Endothelial cell of umbilical vein (primary cell): Measurements from ENCODE around the gene LGALS1. TPM values are rescaled to one million over a fixed set of nuclear protein-coding genes. Genes with fewer than 3 reads are reported as not detected.
"Not testable (repeated sequence)": the region's sequence is repeated elsewhere in the genome, so short reads cannot be mapped to it uniquely, and the experiment has no call there.

Experiments used
- BruUV-seq: library from RNA; stranded (reverse); fragments of 400-500 nt; replicated peaks from 2 replicates; lab custom pipeline; 2021; lab: Mats Ljungman, UMichigan
- CTCF ChIA-PET: fragments of 300-600, 350-600 bp; sonication (Branson Sonifier 250); formaldehyde crosslinking; loops from one replicate; lab custom pipeline; 2021; ENCODE audit warnings: antibody characterized with exemption, inconsistent platforms; lab: Charles Lee
- POLR2A ChIA-PET: fragments of 300-600, 350-600 bp; sonication (Branson Sonifier 250); formaldehyde crosslinking; loops from one replicate; lab custom pipeline; 2021; ENCODE audit warnings: antibody characterized with exemption, inconsistent platforms; lab: Charles Lee
- DNase-seq: peaks from one replicate; pipeline ENCODE4 v3.0.0-alpha.2; 2011; ENCODE audit warnings: low read depth, low spot score
- FAIRE-seq: peaks from 2 replicates; lab custom pipeline; 2011; peaks lifted over from hg19 to GRCh38; lab: Jason Lieb, UNC
- H2AFZ ChIP-seq: 2 replicates; pipeline ENCODE4 v1.6.0; 2012; ENCODE audit warnings: low read depth, low read length, control low read depth, inconsistent platforms
- H3K27ac ChIP-seq: 2 replicates; pipeline ENCODE4 v1.5.1; 2011; ENCODE audit warnings: low read depth, mild to moderate bottlenecking, control low read depth, low read length, moderate library complexity; ENCODE audit not compliant: insufficient read depth
- H3K27me3 ChIP-seq, 2 experiments: 2 replicates each; pipeline versions ENCODE4 v1.6.0 to v1.6.1; 2011; ENCODE audit warnings: low read length in 2 of 2, mixed read lengths in 1 of 2; ENCODE audit not compliant: control insufficient read depth in 2 of 2, insufficient read depth in 2 of 2
- H3K36me3 ChIP-seq, 2 experiments: 2 replicates in 1 of 2; 3 replicates in 1 of 2; pipeline ENCODE4 v1.5.1; 2011; ENCODE audit warnings: low read length in 2 of 2, mild to moderate bottlenecking in 1 of 2, moderate library complexity in 1 of 2; ENCODE audit not compliant: control insufficient read depth in 2 of 2, insufficient read depth in 2 of 2; ENCODE audit errors: extremely low read depth in 1 of 2
- H3K4me1 ChIP-seq: 3 replicates; pipeline ENCODE4 v1.5.1; 2011; ENCODE audit warnings: mild to moderate bottlenecking, low read length; ENCODE audit not compliant: control insufficient read depth, insufficient read depth; ENCODE audit errors: extremely low read depth
- H3K4me2 ChIP-seq: 2 replicates; pipeline ENCODE4 v1.6.1; 2011; ENCODE audit warnings: low read length, control low read depth, mixed read lengths; ENCODE audit not compliant: insufficient read depth
- H3K4me3 ChIP-seq, 3 experiments: fragments of 200-600 bp in 1 of 3; sonication (generic), shearing (Covaris generic) in 1 of 3; replicated peaks in 1 of 3; 2 replicates each; pipeline ENCODE4 v1.5.1; 2011 to 2016; ENCODE audit warnings: control low read depth in 3 of 3, low read length in 3 of 3, mild to moderate bottlenecking in 2 of 3, inconsistent platforms in 1 of 3, low read depth in 1 of 3, moderate library complexity in 1 of 3; ENCODE audit not compliant: insufficient read depth in 1 of 3
- H3K79me2 ChIP-seq: 2 replicates; pipeline ENCODE4 v1.6.0; 2012; ENCODE audit warnings: low read length, inconsistent platforms; ENCODE audit not compliant: control insufficient read depth, insufficient read depth
- H3K9ac ChIP-seq: replicated peaks from 2 replicates; pipeline ENCODE3; 2011; ENCODE audit warnings: low read length, control low read depth; ENCODE audit not compliant: insufficient read depth; ENCODE audit errors: extremely low read depth
- H3K9me1 ChIP-seq: replicated peaks from 3 replicates; pipeline ENCODE4 v1.6.0; 2011; ENCODE audit warnings: mild to moderate bottlenecking, low read length; ENCODE audit not compliant: control insufficient read depth, insufficient read depth; ENCODE audit errors: extremely low read depth
- H3K9me3 ChIP-seq: replicated peaks from 2 replicates; pipeline ENCODE4 v1.5.1; 2012; ENCODE audit warnings: low read length, inconsistent platforms; ENCODE audit not compliant: control insufficient read depth, insufficient read depth
- H4K20me1 ChIP-seq: replicated peaks from 2 replicates; pipeline ENCODE3; 2011; ENCODE audit warnings: mild to moderate bottlenecking, low read length; ENCODE audit not compliant: control insufficient read depth, insufficient read depth; ENCODE audit errors: extremely low read depth
- CTCF ChIP-seq, 2 donors: IDR thresholded peaks; 1 replicate in 1 of 2; 2 replicates in 1 of 2; pipeline ENCODE4 v1.5.1; 2011; ENCODE audit warnings: low read length in 2 of 2, mild to moderate bottlenecking in 2 of 2, moderate library complexity in 2 of 2, control low read depth in 1 of 2, inconsistent platforms in 1 of 2, low read depth in 1 of 2; ENCODE audit not compliant: insufficient read depth in 1 of 2; ENCODE audit errors: extremely low read depth in 1 of 2
- EZH2 ChIP-seq: IDR thresholded peaks from 2 replicates; pipeline ENCODE4 v1.6.1; 2012; ENCODE audit warnings: borderline replicate concordance, low read depth, mild to moderate bottlenecking, moderate library complexity, low read length, inconsistent platforms; ENCODE audit not compliant: severe bottlenecking
- FOS ChIP-seq: IDR thresholded peaks from 2 replicates; pipeline ENCODE4 v1.6.1; 2011; ENCODE audit warnings: mild to moderate bottlenecking, low read length, moderate library complexity, borderline replicate concordance; ENCODE audit not compliant: insufficient read depth
- GATA2 ChIP-seq: IDR thresholded peaks from 2 replicates; pipeline ENCODE4 v1.7.0; 2011; ENCODE audit warnings: low read depth, mild to moderate bottlenecking, moderate library complexity, mixed read lengths, low read length; ENCODE audit not compliant: insufficient read length, insufficient read depth
- JUN ChIP-seq: IDR thresholded peaks from 2 replicates; pipeline ENCODE4 v1.6.1; 2011; ENCODE audit warnings: borderline replicate concordance, low read depth; ENCODE audit not compliant: insufficient read length, insufficient read depth
- MAX ChIP-seq: IDR thresholded peaks from 2 replicates; pipeline ENCODE4 v1.6.1; 2011; ENCODE audit not compliant: insufficient read depth, insufficient read length
- MYC ChIP-seq: IDR thresholded peaks from one replicate; pipeline ENCODE4 v1.6.1; 2011; ENCODE audit warnings: mild to moderate bottlenecking, low read depth, low read length
- POLR2A ChIP-seq: IDR thresholded peaks from 2 replicates; pipeline ENCODE4 v1.6.1; 2012; ENCODE audit warnings: low read depth, mild to moderate bottlenecking, control low read depth, low read length
- POLR2AphosphoS5 ChIP-seq: IDR thresholded peaks from 2 replicates; pipeline ENCODE4 v1.6.1; 2012; ENCODE audit warnings: low read depth, mild to moderate bottlenecking, control low read depth, low read length, moderate library complexity; ENCODE audit not compliant: insufficient read depth
- dilution Hi-C: fragments of 300-500 bp; cut with MboI; formaldehyde crosslinking; loops from one replicate; pipeline ENCODE4 v1.15.0; 2019; ENCODE audit warnings: low sequenced_read_pairs; ENCODE audit not compliant: extremely low pct_ligation_motif_present
- intact Hi-C: fragments of 100-400 bp; cut with micrococcal nuclease; formaldehyde crosslinking; loops from one replicate; pipeline ENCODE4 v1.10.0; 2022
- polyA plus RNA-seq, 4 experiments: library from polyadenylated mRNA; depleted of rRNA in 3 of 4; stranded (reverse) in 3 of 4; unstranded in 1 of 4; fragments of >200 nt; gene quantifications; 2 replicates each; pipeline versions ENCODE4 v1.2.1 to v1.2.3, GENCODE V29; 2011 to 2012; ENCODE audit warnings: missing spikeins in 1 of 4
- total RNA-seq: library from RNA; stranded (reverse); gene quantifications from 2 replicates; pipeline ENCODE4 v1.2.3, GENCODE V29; 2021

Gene LGALS1
- total and polyA plus RNA-seq, 2 donors (not counting 3 experiments of a cell fraction or from before 2014, with no cell fraction given): 2,698 to 13,642 TPM

- no peak overlapping the region for H3K4me3 ChIP-seq
- no peaks in the 10 kb centered on the region for H3K9me1 ChIP-seq
- no peak overlapping the region for H3K4me2 ChIP-seq
- no peak for TF ChIP-seq POLR2AphosphoS5
- no peak for TF ChIP-seq CTCF (IDR thresholded peaks at IDR 0.05; ENCODE audit: extremely low read depth in 1 of 2, insufficient read depth in 1 of 2, low read depth in 1 of 2, low read length in 2 of 2)
- TF ChIP-seq GATA2: no peak
- no peak for TF ChIP-seq FOS
- no peak for TF ChIP-seq MYC
- no peak for TF ChIP-seq POLR2A
- TF ChIP-seq JUN: no peak
- no peak for TF ChIP-seq EZH2
- TF ChIP-seq MAX: no peak
- H3K9me3 ChIP-seq: no peaks in the 10 kb centered on the region
- intact Hi-C loops (no loop called here), dilution Hi-C loops (no loop called here)
- H3K27ac ChIP-seq: no peak overlapping the region
- H2AFZ ChIP-seq: no peak overlapping the region
- H3K27me3 ChIP-seq: no peaks in the 10 kb centered on the region
- ChIA-PET CTCF (no interaction called here), POLR2A (no interaction called here)
- no peaks in the 10 kb centered on the region for H4K20me1 ChIP-seq
- no peak overlapping the region for H3K9ac ChIP-seq
- H3K36me3 ChIP-seq: no peaks in the 10 kb centered on the region
- FAIRE-seq (no peak), DNase-seq (no peak)
- peaks cover 12% of the 10 kb centered on the region for H3K79me2 ChIP-seq
- no TSS peak for BruUV-seq
- H3K4me1 ChIP-seq: peaks cover 17% of the 10 kb centered on the region
Observed at GRCh38 chr22:37655252-37655563, 20.2 kb upstream of the LGALS1 start.

GRCh38 chr22:37656583-37656982 lies 18.9 kb upstream of the LGALS1 start:
- intact Hi-C loops, H3K9me3 ChIP-seq, H3K4me3 ChIP-seq, DNase-seq, H3K9me1 ChIP-seq, H3K36me3 ChIP-seq, H2AFZ ChIP-seq, H3K9ac ChIP-seq, H3K4me2 ChIP-seq, H3K27me3 ChIP-seq, H4K20me1 ChIP-seq, dilution Hi-C loops, H3K27ac ChIP-seq, BruUV-seq, FAIRE-seq: not testable (repeated sequence)
- peaks cover 17% of the 10 kb centered on the region for H3K4me1 ChIP-seq
- peaks cover 23% of the 10 kb centered on the region for H3K79me2 ChIP-seq
- ChIA-PET CTCF (interaction anchor here (1.1 kb wide), 1 partner anchor 13 kb away, joined by 3 read pairs; no protein-coding TSS in a partner anchor), POLR2A (interaction anchor here (0.6 kb wide), 1 partner anchor 25 kb away, joined by 3 read pairs; no protein-coding TSS in a partner anchor)
